Measurements from ENCODE around the gene ASB4.

DNA sequence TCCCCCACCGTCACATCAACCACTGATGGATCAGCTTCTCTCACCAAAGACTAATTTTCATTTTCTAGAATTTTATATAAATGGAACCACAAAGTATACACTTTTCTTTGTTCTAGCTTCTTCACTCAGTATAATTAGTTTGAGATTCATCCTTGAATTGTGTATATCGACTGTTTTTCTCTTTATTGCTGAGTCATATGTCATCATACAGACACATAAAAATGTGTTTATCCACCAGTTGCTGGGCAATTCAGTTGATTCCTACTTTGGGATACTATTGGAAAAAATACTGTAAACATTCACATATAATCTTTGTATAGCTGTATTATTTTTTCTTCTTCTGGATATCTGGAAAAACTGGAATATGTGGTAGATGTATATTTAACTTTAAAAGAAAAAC, 84.0 kb downstream of the ASB4 start:
- TF ChIP-seq, protein P1, sequence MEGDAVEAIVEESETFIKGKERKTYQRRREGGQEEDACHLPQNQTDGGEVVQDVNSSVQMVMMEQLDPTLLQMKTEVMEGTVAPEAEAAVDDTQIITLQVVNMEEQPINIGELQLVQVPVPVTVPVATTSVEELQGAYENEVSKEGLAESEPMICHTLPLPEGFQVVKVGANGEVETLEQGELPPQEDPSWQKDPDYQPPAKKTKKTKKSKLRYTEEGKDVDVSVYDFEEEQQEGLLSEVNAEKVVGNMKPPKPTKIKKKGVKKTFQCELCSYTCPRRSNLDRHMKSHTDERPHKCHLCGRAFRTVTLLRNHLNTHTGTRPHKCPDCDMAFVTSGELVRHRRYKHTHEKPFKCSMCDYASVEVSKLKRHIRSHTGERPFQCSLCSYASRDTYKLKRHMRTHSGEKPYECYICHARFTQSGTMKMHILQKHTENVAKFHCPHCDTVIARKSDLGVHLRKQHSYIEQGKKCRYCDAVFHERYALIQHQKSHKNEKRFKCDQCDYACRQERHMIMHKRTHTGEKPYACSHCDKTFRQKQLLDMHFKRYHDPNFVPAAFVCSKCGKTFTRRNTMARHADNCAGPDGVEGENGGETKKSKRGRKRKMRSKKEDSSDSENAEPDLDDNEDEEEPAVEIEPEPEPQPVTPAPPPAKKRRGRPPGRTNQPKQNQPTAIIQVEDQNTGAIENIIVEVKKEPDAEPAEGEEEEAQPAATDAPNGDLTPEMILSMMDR (IDR thresholded peaks at IDR 0.05 in 8 of 11, conservative IDR thresholded peaks at IDR 0.05 in 3 of 11) = no peak
- no peak for TF ChIP-seq POLR2A (IDR thresholded peaks at IDR 0.05)
- TF ChIP-seq POLR2AphosphoS5 (IDR thresholded peaks at IDR 0.05) = no peak

Data from spleen (tissue), 7 donors.